Measurements from ENCODE around the gene RSRC1.
"Not testable (repeated sequence)": the region's sequence is repeated elsewhere in the genome, so short reads cannot be mapped to it uniquely, and the experiment has no call there.

Gene RSRC1

DNA sequence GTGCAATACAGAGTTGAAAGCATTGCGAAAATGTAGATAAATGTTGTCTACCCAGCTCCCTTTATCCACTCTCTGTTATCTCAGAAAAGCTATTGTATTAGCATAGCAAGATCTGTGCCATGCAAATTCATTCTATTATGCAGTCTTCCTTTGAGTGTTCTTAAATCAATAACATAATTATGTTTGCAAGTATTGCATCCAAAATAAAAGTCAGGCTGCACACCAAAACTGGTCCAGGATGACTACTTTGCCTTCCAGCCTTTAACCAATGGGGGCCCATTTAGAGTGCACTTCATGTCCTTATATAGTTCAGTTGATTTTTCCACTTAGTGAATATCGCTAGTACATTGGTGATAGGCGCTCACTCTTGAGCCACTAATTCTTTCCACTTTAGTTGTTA lies 353.7 kb downstream of the RSRC1 start:
- DNase-seq (ENCODE audit: low spot score): no peak

GRCh38 chr3:158465074-158465473 lies 355.2 kb downstream of the RSRC1 start:
- DNase-seq (ENCODE audit: low spot score): no peak

GRCh38 chr3:158470944-158471638 lies 361.2 kb downstream of the RSRC1 start:
- peak; percentile 2 for DNase-seq (ENCODE audit: low spot score)

DNA sequence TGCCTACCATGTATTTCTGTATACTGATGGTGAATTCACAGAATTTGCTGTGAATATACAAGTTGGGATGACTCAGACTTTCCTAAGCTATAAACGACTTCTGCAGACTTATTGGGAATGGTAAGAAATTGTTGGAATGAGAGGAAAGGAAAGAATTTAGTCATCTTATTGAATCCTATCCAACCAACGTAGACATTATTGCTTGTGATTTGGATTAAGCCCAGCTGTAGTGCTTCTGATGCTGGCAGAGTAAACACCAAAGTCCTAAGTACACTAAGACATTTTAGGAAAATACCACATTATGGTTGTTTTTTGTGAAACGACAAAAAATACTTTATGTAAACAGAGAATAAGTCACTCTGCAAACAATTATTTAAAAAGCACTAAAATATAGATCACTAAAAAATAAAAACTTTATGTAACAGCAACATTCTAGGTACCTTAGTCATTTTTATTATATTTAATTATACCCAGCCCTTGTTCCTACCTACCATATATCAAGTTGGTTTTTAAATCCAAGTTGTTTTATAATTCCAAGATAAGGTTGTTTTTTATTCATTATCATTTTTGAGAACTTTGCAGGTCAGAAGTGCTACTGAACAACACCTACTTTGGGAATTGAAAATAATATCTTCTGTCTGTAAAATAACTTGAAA lies 361.9 kb downstream of the RSRC1 start:
- peak; percentile 39 for DNase-seq (ENCODE audit: low spot score)

- DNase-seq (ENCODE audit: low spot score): no peak
Observed at GRCh38 chr3:158479051-158479450, 369.2 kb downstream of the RSRC1 start.

DNA sequence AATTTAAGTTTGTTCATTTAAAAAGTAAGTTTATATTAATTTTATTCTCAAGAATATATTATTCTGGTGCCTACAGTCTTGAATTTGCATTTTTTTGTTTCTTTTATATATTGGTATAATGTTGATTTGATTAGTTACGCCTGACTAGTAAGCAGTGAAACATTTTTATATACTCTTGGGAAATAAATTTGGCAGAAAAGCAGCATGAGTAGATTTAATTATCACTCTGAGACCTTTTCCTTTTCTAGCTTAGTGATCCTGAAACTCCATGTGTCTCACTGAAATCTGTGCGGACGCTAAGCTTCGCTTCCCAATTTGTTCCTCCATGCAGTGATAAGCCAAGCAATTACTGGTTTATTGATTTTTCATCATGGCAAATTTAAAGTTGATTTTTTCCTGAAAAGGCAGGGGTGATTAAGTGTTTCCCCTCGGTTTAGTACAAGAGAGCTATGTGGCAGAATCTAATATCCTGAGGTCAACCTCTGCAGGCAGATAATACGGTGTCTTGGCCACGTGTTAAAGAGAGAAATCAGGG lies 373.9 kb downstream of the RSRC1 start:
- DNase-seq (ENCODE audit: low spot score): no peak

- DNase-seq (ENCODE audit: low spot score): no peak
Observed at GRCh38 chr3:158486200-158486599, 376.3 kb downstream of the RSRC1 start.

DNA sequence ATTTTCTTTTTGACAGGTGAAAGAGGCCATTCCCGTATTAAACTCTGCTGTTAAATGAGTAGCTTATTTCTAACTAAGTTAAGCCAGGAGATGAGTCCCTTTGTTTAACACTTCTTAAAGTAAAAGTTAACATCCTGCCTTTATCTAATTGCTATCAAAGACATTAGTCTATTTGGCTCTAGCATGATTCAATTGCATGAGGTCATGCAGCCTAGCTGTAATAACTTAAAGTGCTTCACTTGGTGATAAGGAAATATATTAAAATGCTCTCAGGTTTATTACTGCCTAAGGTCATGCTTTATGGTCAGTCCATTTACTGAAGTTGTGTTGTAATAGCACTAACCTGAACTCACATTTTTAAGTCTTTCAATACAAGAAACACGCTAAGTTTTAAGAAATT lies 378.8 kb downstream of the RSRC1 start:
- no peak for DNase-seq (ENCODE audit: low spot score)

- no peak for DNase-seq (ENCODE audit: low spot score)
Observed at GRCh38 chr3:158489181-158489580, 379.3 kb downstream of the RSRC1 start.

- no peak for DNase-seq (ENCODE audit: low spot score)
Observed at GRCh38 chr3:158491968-158492367, 382.1 kb downstream of the RSRC1 start.

DNA sequence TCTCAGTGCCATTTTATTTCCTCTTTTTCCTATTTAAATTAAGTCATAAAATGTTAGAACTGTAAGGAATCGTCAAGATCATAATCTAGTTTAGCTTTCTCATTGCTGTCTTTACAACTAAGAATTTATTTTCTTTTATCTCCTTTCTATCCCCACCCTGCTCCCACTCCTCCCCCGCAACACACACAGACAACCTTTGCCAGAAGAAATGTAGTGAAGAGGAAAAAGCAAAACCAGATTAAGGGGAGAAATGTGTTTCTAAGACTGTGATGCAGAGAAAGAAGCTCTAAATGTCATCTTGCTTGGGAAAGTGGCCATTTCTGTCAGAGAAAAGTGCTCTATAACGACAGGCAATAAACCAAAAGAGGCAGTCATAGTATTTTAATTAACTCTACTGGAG lies 382.8 kb downstream of the RSRC1 start:
- no peak for DNase-seq (ENCODE audit: low spot score)

DNA sequence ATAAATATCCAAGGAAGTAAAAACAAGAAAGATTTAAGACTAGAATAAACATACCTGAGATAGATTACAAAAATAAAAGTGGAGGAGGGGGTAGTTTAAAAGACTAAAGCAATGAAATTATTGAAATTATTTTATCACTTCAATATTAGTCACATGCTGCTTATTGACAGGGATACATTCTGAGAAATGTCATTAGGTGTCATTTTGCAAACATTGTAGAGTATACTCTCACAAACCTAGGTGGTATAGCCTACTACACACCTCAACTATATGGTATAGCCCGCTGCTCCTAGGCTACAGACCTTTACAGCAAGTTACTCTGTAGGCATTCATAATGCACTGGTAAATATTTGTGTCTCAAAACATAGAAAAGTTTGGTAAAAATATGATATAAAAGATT lies 384.0 kb downstream of the RSRC1 start:
- DNase-seq (ENCODE audit: low spot score): no peak

DNA sequence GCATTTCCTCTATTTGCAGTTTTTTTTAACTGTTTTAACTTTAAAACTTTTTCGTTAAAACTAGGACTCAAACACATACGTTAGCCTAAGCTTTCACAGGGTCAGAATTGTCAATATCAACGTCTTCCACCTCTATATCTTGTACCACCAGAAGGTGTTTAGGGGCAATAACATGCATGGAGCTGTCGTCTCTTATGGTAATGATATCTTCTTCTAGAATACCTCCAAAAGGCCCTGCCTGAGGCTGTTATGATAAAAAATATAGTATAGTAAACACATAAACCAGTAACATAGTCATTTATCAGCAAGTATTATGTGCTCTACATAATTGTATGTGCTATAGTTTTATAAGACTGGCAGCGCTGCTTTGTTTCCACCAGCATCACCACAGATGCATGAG lies 384.8 kb downstream of the RSRC1 start:
- no peak for DNase-seq (ENCODE audit: low spot score)

DNA sequence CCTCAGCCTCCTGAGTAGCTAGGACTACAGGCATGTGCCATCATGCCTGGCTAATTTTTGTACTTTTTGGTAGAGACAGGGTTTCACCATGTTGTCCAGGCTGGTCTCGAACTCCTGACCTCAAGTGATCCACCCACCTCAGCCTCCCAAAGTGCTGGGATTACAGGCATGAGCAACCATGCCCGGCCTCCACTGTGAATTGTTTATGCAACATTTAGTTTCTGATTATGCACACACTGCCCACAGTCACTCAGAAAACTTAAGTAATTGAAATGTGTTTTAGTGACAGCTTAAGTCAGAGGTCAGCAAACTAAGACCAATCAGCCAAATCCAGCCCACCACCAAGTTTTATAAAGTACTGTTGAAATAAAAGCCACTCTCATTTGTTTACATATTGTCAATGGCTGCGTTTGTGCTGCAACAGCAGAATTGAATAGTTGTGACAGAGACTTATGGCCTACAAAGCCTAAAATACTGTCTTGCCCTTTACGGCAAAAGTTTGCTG lies 385.6 kb downstream of the RSRC1 start:
- not testable (repeated sequence) for DNase-seq (ENCODE audit: low spot score)

GRCh38 chr3:158505117-158505516 lies 395.2 kb downstream of the RSRC1 start:
- DNase-seq (ENCODE audit: low spot score): no peak

- DNase-seq (ENCODE audit: low spot score): no peak
Observed at GRCh38 chr3:158506456-158506855, 396.6 kb downstream of the RSRC1 start.

DNA sequence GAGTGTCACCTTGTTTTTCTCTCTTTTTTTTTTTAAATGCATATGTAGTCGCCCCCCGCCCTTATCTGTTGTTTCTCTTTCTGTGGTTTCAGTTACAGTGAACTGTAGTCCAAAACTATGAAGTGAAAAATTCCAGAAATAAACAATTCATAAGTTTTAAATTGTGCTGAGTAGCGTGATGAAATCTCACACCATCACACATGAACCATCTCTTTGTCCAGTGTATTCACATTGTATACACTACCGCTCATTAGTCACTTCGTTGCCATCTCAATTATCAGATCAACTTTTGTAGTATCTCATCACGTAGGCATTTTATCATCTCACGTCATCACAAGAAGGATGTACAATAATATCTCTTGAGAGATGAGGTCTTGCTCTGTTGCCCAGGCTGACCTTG lies 398.6 kb downstream of the RSRC1 start:
- peak; percentile 11 for DNase-seq (ENCODE audit: low spot score)

DNA sequence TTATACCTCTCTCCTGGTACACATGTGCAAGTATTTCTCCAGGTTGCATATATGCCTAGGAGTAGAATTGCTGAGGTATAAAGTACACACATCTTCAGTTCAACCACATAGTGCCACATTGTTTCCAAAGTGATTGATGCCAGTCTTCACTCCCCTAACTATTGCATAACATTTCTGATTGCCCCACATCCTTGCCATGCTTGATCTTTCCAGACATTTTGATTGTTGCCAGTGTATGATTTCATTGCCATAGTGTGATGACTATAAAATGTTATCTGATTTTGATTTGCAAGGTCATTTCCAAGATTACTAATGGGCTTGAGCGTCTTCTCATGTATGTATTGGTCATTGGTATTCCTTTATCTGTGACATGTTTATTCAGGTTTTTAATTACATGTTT lies 400.0 kb downstream of the RSRC1 start:
- DNase-seq (ENCODE audit: low spot score): no peak

DNA sequence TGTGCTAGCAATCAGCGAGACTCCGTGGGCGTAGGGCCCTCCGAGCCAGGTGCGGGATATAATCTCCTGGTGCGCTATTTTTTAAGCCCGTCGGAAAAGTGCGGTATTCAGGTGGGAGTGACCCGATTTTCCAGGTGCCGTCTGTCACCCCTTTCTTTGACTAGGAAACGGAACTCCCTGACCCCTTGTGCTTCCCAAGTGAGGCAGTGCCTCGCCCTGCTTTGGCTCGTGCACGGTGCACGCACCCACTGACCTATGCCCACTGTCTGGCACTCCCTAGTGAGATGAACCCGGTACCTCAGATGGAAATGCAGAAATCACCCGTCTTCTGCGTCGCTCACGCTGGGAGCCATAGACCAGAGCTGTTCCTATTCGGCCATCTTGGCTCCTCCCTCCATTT lies 406.8 kb downstream of the RSRC1 start:
- not testable (repeated sequence) for DNase-seq (ENCODE audit: low spot score)

DNA sequence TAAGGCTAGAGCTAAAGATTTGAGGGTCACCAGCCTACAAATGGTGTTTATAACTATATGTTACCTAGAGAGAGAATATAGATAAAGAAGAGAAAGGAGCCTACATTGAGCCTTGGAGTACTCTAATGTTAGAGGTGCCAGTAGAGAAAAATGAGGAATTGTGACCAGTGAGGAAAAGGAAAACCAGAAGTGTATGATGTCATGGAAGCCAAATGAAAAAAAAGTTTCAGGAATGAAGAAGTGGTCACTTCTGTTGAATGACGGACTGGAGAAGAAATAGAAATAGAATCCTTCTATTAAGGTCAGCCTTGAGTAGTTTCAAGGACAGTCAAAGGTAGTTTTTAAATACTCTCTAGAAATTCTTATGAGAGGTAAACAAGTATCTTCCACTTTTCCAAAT lies 409.9 kb downstream of the RSRC1 start:
- DNase-seq (ENCODE audit: low spot score): no peak

DNA sequence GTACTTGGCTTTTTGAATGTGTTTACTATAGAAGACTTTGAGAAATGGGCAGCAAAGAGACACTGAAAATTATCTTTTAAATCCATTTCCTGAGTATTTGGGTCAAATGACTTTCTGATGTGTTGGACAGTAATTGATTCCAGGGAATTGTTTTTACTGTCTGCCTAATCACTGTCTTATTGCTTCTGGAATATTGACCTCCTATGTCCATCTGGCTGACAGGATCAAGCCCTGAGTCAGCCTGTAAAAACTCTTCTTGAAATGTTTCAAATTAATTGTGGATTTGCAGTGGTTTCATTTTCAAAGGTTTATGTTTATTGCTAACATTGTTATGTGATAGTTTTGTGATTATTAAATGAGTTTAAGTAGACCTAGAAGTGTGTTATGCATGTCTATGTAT lies 410.5 kb downstream of the RSRC1 start:
- DNase-seq (ENCODE audit: low spot score): no peak

GRCh38 chr3:158522221-158523136 lies 412.6 kb downstream of the RSRC1 start:
- peak; percentile 6 for DNase-seq (ENCODE audit: low spot score)

Data from AG08396 (cell line).